Measurements from ENCODE around the gene UBL4A.

UBL4A gene

GRCh38 chrX:154462396-154462795 is 24.0 kb downstream of the UBL4A start:
- TF ChIP-seq CTCF (IDR thresholded peaks at IDR 0.05; ENCODE audit: control insufficient read depth, extremely low read depth, insufficient read depth) = no peak
- DNase-seq (ENCODE audit: low read depth) = no peak
- no peak overlapping the region for H3K4me3 ChIP-seq (ENCODE audit: low read depth, low read length)

- no peak for TF ChIP-seq CTCF (IDR thresholded peaks at IDR 0.05; ENCODE audit: control insufficient read depth, extremely low read depth, insufficient read depth)
- H3K4me3 ChIP-seq (ENCODE audit: low read depth, low read length) = no peak overlapping the region
Observed at GRCh38 chrX:154460326-154460725, 26.1 kb downstream of the UBL4A start.

GRCh38 chrX:154459832-154460231 is 26.6 kb downstream of the UBL4A start:
- no peak for TF ChIP-seq CTCF (IDR thresholded peaks at IDR 0.05; ENCODE audit: control insufficient read depth, extremely low read depth, insufficient read depth)
- no peak for DNase-seq (ENCODE audit: low read depth)
- no peak overlapping the region for H3K4me3 ChIP-seq (ENCODE audit: low read depth, low read length)

More at GRCh38 chrX:154460326-154460725, 26.1 kb downstream of the UBL4A start:
- DNase-seq (ENCODE audit: low read depth) = no peak

- DNase-seq (ENCODE audit: low read depth) = no peak
- peak overlapping the region; percentile 59 for H3K4me3 ChIP-seq (ENCODE audit: low read depth, low read length)
- no peak for TF ChIP-seq CTCF (IDR thresholded peaks at IDR 0.05; ENCODE audit: control insufficient read depth, extremely low read depth, insufficient read depth)
Observed at GRCh38 chrX:154458954-154459778, 27.2 kb downstream of the UBL4A start.

GRCh38 chrX:154458116-154458953 is 28.1 kb downstream of the UBL4A start, which contains the start of gene PLXNA3:
Gene PLXNA3 (plus strand): TSS chrX:154458281. CDS start chrX:154460184, 1,903 bp downstream.
- no peak for DNase-seq (ENCODE audit: low read depth)
- peak within 1 kb of the TSS; percentile 59 for H3K4me3 ChIP-seq (ENCODE audit: low read depth, low read length)
- TF ChIP-seq CTCF (IDR thresholded peaks at IDR 0.05; ENCODE audit: control insufficient read depth, extremely low read depth, insufficient read depth) = no peak

- H3K4me3 ChIP-seq (ENCODE audit: low read depth, low read length) = peak overlapping the region; percentile 44
- DNase-seq (ENCODE audit: low read depth) = no peak
- TF ChIP-seq CTCF (IDR thresholded peaks at IDR 0.05; ENCODE audit: control insufficient read depth, extremely low read depth, insufficient read depth) = no peak
Observed at GRCh38 chrX:154457491-154458115, 28.8 kb downstream of the UBL4A start.
